HEK293T (cell line): ENCODE results near the gene SMAP2.
"Not testable (repeated sequence)": the region's sequence is repeated elsewhere in the genome, so short reads cannot be mapped to it uniquely, and the experiment has no call there.

Experiments used
- CTCF ChIA-PET: fragments of 350-600 bp; formaldehyde crosslinking; extraction: SDS; loops from one replicate; lab custom pipeline; 2021; ENCODE audit warnings: antibody characterized with exemption, inconsistent platforms; lab: Yijun Ruan, JAX
- POLR2A ChIA-PET: fragments of 350-600 bp; formaldehyde crosslinking; extraction: SDS; loops from one replicate; lab custom pipeline; 2020; ENCODE audit warnings: antibody characterized with exemption, inconsistent platforms; lab: Yijun Ruan, JAX
- DNase-seq: peaks from one replicate; pipeline ENCODE4 v3.0.0; 2012; ENCODE audit warnings: mixed read lengths; ENCODE audit errors: extremely low spot score
- ARNT ChIP-seq: fragments of 450-650 bp; IDR thresholded peaks from 2 replicates; pipeline ENCODE4 v1.6.1; 2017; ENCODE audit warnings: mild to moderate bottlenecking
- BHLHE40 ChIP-seq: fragments of 450-650 bp; IDR thresholded peaks from 2 replicates; pipeline ENCODE4 v1.6.1; 2016; ENCODE audit warnings: mild to moderate bottlenecking, moderate library complexity, borderline replicate concordance
- CTBP1 ChIP-seq: fragments of 450-650 bp; IDR thresholded peaks from 2 replicates; pipeline ENCODE4 v1.6.1; 2016; ENCODE audit warnings: borderline replicate concordance
- ELF4 ChIP-seq: fragments of 450-650 bp; IDR thresholded peaks from 2 replicates; pipeline ENCODE4 v1.6.1; 2017; ENCODE audit warnings: antibody characterized with exemption
- FOXA1 ChIP-seq: fragments of 450-650 bp; IDR thresholded peaks from 2 replicates; pipeline ENCODE4 v1.6.1; 2016; ENCODE audit warnings: mild to moderate bottlenecking
- FOXK2 ChIP-seq: fragments of 450-650 bp; IDR thresholded peaks from 2 replicates; pipeline ENCODE4 v1.6.1; 2016; ENCODE audit warnings: mild to moderate bottlenecking
- FOXM1 ChIP-seq: fragments of 450-650 bp; IDR thresholded peaks from 2 replicates; pipeline ENCODE4 v1.6.1; 2017; ENCODE audit warnings: mild to moderate bottlenecking, borderline replicate concordance
- HDGF ChIP-seq: fragments of 450-650 bp; IDR thresholded peaks from 2 replicates; pipeline ENCODE4 v1.6.1; 2017; ENCODE audit warnings: antibody characterized with exemption, borderline replicate concordance
- L3MBTL2 ChIP-seq: fragments of 450-650 bp; conservative IDR thresholded peaks from 2 replicates; pipeline ENCODE4 v1.6.1; 2016; ENCODE audit warnings: mild to moderate bottlenecking
- LEF1 ChIP-seq: fragments of 450-650 bp; IDR thresholded peaks from 2 replicates; pipeline ENCODE4 v1.6.1; 2017; ENCODE audit warnings: mild to moderate bottlenecking, borderline replicate concordance
- NFRKB ChIP-seq: fragments of 450-650 bp; IDR thresholded peaks from 2 replicates; pipeline ENCODE4 v1.6.1; 2016; ENCODE audit warnings: mild to moderate bottlenecking, moderate library complexity
- PKNOX1 ChIP-seq: fragments of 450-650 bp; IDR thresholded peaks from 2 replicates; pipeline ENCODE4 v1.6.1; 2016
- SP1 ChIP-seq: fragments of 450-650 bp; IDR thresholded peaks from 2 replicates; pipeline ENCODE4 v1.6.1; 2017
- SUZ12 ChIP-seq: fragments of 450-650 bp; IDR thresholded peaks from 2 replicates; pipeline ENCODE4 v1.6.1; 2016; ENCODE audit warnings: mild to moderate bottlenecking
- TARDBP ChIP-seq: fragments of 450-650 bp; IDR thresholded peaks from 2 replicates; pipeline ENCODE4 v1.6.1; 2016
- ZNF384 ChIP-seq: fragments of 450-650 bp; IDR thresholded peaks from 2 replicates; pipeline ENCODE4 v1.6.1; 2016

The SMAP2 gene

DNA sequence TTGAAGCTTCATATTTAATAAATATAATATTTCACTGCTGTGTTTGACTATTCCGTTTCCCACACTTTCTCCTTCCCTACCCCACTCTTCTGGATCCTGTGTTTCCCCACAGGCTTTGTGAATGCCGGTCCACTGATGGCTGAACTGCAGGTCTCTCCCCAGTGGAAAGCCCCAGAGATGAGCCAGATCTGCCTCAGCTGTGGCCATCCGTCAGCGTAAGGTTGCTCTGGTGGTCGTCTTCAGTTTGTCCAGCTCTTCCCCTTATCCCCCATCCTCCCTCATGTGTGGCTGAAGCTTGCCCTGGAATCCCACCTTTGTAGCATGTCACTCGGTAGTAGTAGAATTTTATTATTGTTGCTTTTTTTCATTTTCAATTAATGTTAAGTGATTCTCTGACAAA lies 11.4 kb downstream of the SMAP2 start:
- TF ChIP-seq ZNF384: no peak
- no peak for TF ChIP-seq LEF1
- TF ChIP-seq CTBP1: no peak
- no peak for TF ChIP-seq ELF4
- TF ChIP-seq ARNT: no peak
- ChIA-PET CTCF (interaction anchor here (0.9 to 2.0 kb wide), 3 partner anchors 20 to 241 kb away, joined by 3 to 7 read pairs (median 3); no protein-coding TSS in a partner anchor), POLR2A (interaction anchor here (0.9 to 2.7 kb wide), 2 partner anchors 11 to 65 kb away, joined by 3 to 11 read pairs; partner anchors contain the start of genes SMAP2 and ZFP69B)
- no peak for DNase-seq

DNA sequence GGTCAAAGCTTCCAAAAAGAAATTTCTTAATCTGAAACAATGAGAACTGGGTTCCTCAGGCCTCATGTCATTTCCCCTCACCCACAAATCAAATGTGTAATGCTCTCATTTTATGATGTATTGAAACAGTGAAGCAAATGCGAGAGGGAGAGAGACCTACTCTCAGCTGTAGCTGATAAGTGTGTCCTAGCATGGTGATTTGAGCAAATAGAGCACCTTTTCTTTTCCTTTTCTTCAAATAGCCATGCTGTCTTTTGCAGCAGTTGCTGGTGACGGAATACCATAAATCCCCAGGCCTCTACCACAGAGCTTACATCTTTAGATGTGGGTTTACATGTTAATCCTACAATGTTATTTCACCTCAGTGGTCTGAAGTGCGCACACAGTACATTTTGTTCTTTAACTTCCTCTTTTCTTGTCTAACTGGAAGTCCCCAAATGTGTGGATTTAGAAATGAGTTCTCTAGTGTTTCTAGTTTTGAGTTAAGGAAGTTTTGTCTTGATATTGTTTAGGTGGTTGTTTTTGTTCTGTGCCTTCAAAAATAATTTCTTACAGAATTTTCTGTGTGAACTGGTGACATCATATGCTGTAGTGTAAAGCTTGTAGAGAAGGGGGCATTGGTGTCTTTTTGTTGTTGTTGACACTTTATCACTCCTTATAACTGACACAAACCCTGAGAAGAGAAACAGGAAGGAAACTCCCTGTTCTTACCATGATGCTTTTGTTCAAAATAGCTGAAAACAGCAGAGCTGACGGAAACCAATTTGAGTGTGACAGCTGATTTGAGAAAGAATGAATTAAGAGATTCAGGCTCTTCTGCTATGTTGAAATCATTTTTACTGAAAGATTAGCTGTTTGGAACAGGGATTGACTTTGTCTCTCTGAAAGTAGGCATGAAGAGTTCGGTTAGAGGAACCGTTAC lies 12.2 kb downstream of the SMAP2 start:
- ChIA-PET CTCF (interaction anchor here (0.9 to 2.0 kb wide), 4 partner anchors 19 to 241 kb away, joined by 3 to 7 read pairs (median 4); no protein-coding TSS in a partner anchor), POLR2A (interaction anchor here (0.9 to 2.7 kb wide), 4 partner anchors 12 to 65 kb away, joined by 3 to 11 read pairs (median 5); partner anchors contain the start of genes SMAP2 and ZFP69B)
- TF ChIP-seq BHLHE40 (no peak), ARNT (no peak), FOXK2 (no peak), ELF4 (no peak), TARDBP (no peak), FOXM1 (no peak), ZNF384 (no peak), LEF1 (no peak), FOXA1 (no peak), SUZ12 (no peak), PKNOX1 (no peak)
- DNase-seq: no peak

DNA sequence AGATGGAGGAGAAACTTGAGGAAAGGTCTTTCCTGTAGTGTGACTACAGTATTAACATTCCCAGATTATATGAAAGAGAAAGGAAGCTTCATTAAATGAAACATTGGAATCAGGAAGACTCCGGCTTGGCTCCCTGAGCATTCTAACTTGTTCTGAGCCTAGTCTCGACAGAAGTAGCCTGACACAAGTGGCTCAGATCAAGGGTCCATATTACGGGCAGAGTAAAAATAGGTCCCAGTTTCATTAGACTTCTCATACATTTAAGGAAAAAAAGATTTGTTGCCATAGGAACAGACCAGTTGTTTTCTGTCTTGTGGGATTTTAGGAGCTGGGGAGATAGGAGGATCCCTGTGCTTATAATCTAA lies 12.8 kb downstream of the SMAP2 start:
- CTCF ChIA-PET: interaction anchor here (1.0 to 2.0 kb wide), 4 partner anchors 14 to 243 kb away, joined by 3 to 7 read pairs (median 4); no protein-coding TSS in a partner anchor
- POLR2A ChIA-PET: interaction anchor here (1.0 to 2.7 kb wide), 3 partner anchors 12 to 64 kb away, joined by 3 to 11 read pairs (median 7); partner anchors contain the start of genes SMAP2 and ZFP69B
- no peak for DNase-seq
- TF ChIP-seq FOXA1 (no peak), SP1 (no peak), FOXM1 (no peak), SUZ12 (no peak), ZNF384 (no peak), BHLHE40 (no peak), ARNT (no peak), HDGF (no peak), FOXK2 (no peak), ELF4 (no peak), TARDBP (no peak)

DNA sequence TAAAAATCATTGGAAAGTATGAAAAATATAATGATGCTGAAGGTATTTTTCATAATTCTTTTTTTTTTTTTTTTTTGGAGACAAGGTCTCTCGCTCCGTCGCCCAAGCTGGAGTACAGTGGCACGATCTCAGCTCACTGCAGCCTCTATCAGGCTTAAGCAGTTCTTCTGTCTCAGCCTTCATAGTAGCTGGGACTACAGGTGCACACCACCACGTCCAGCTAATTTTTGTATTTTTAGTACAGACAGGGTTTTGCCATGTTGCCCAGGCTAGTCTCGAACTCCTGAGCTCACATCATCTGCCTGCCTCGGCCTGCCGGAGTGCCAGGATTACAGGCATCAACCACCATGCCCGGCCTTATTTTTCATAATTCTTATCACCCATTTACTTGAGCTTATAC lies 13.3 kb downstream of the SMAP2 start:
- TF ChIP-seq SUZ12 (no peak), FOXM1 (no peak), SP1 (no peak), ARNT (no peak)
- ChIA-PET POLR2A (interaction anchor here (1.0 to 1.6 kb wide), 2 partner anchors 20 to 64 kb away, joined by 3 to 7 read pairs; partner anchors contain the start of gene ZFP69B), CTCF (interaction anchor here (1.0 to 2.0 kb wide), 4 partner anchors 14 to 243 kb away, joined by 3 to 7 read pairs (median 4); no protein-coding TSS in a partner anchor)
- no peak for DNase-seq

GRCh38 chr1:40387381-40388306 lies 14.1 kb downstream of the SMAP2 start:
- CTCF ChIA-PET: interaction anchor here (1.0 to 1.1 kb wide), 2 partner anchors 13 to 244 kb away, joined by 3 to 4 read pairs; no protein-coding TSS in a partner anchor
- POLR2A ChIA-PET, DNase-seq: not testable (repeated sequence)

DNA sequence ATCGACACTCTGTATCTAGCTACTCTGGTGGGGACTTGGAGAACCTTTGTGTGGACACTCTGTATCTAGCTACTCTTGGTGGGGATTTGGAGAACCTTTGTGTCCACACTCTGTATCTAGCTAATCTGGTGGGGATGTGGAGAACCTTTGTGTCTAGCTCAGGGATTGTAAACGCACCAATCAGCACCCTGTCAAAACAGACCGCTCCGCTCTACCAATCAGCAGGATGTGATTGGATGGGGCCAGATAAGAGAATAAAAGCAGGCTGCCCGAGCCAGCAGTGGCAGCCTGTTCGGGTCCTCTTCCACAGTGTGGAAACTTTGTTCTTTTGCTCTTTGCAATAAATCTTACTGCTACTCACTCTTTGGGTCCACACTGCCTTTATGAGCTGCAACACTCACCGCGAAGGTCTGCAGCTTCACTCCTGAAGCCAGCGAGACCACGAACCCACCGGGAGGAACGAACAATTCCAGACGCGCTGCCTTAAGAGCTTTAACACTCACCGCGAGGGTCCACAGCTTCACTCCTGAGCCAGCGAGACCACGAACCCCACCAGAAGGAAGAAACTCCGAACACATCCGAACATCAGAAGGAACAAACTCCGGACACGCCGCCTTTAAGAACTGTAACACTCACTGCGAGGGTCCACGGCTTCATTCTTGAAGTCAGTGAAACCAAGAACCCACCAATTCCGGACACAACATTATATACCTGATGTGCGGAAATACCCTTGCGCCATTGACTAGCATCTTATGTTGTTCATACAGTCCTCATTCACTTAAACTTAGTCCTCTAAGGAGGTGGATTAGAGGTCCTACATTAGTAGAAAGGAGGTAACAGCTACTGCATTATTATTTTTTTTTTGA lies 15.2 kb downstream of the SMAP2 start:
- CTCF ChIA-PET, POLR2A ChIA-PET, DNase-seq: not testable (repeated sequence)

DNA sequence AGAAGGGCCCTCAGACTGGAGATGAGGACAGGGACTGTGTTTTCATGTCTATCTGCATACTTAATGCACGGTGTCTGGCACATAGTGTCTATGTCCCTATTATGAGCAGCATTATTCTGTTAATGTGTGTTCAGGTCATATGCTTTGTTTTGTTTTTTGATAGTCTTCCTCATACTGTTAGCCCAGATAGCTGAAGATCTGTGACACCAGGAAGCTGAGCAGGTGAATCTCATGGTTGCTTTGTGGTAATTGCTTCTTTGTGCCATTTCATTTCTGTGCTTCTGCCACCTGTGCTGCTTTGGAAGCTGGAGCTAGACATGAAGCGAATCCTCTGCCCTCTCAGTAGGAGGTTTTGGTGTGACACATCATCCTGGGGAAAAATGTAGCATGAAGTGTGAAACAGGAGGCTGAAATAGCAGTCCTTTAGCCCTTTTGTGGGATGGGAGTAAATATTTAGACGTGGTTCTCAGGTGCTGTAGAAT lies 15.8 kb downstream of the SMAP2 start:
- DNase-seq: no peak
- TF ChIP-seq NFRKB (no peak), ARNT (no peak), ELF4 (no peak), CTBP1 (no peak), LEF1 (no peak), BHLHE40 (no peak), FOXM1 (no peak), PKNOX1 (no peak), HDGF (no peak), L3MBTL2 (no peak), FOXA1 (no peak), SP1 (no peak), SUZ12 (no peak)
- ChIA-PET CTCF (no interaction called here), POLR2A (no interaction called here)
